GM18502 (cell line): Measurements from ENCODE around the gene TPSD1.
"Not testable (repeated sequence)": the region's sequence is repeated elsewhere in the genome, so short reads cannot be mapped to it uniquely, and the experiment has no call there.

Experiments used
- ATAC-seq: cut with Tn5 transposase; IDR thresholded peaks from one replicate; pipeline ENCODE4 v1.9.1; 2021; ENCODE audit warnings: mild to moderate bottlenecking; ENCODE audit not compliant: unreplicated experiment, poor library complexity

The TPSD1 gene

GRCh38 chr16:1238909-1239308 lies 17.0 kb upstream of the TPSD1 start:
- ATAC-seq, result not testable (repeated sequence)

DNA sequence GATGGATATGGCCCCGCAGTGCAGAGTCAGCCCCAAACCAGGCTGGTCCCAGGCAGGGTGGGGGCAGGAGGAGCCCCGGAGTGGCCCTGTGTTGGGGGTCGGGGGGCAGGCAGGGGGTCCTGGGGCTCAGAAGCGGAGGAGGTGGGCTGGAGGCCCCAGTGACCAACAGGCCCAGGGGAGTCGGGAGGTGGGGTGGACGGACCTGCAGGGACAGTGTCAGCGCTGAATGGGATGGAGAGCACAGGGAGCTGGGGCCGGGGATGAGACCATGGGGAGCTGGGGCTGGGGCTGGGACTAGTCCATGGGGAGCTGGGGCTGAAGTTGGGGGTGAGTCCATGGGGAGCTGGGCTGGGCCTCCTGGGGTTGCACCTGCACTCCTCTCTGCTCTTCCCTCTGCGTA lies 16.3 kb upstream of the TPSD1 start:
- not testable (repeated sequence) for ATAC-seq

- ATAC-seq, result not testable (repeated sequence)
Observed at GRCh38 chr16:1240436-1240835, 15.4 kb upstream of the TPSD1 start, which contains the start of gene TPSAB1. TSS of gene TPSAB1 (plus strand) at chr16:1240705. CDS start at chr16:1240939, 234 bp downstream.

DNA sequence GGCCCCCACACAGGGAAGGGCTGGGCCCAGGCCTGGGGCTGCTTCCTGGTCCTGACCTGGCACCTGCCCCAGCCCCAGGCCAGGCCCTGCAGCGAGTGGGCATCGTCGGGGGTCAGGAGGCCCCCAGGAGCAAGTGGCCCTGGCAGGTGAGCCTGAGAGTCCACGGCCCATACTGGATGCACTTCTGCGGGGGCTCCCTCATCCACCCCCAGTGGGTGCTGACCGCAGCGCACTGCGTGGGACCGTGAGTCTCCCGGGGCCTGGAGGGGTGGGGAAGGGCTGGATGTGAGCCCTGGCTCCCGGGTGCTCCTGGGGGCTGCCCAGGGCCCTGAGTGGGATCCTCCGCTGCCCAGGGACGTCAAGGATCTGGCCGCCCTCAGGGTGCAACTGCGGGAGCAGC lies 14.8 kb upstream of the TPSD1 start:
- ATAC-seq, result not testable (repeated sequence)

DNA sequence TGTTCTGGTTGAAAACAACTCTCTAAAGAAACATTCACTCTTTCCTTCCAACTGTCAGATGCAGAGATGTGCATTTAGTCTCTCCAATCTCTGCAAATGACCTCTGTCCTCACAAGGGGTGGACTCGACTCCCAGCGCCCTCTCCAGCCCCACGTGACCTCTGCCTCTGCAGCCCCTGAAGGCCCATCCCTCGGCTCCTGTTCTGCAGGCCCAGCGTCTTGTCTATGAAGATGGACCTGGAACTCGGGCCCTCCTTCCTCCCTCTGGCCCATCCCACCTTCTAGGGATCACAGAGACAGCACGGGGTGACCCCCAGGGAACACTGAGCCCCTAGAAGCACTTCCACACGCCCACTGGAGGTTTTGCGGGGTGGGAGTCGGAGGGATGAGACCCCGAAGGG lies 12.5 kb upstream of the TPSD1 start:
- ATAC-seq, result not testable (repeated sequence)

- ATAC-seq, result not testable (repeated sequence)
Observed at GRCh38 chr16:1243907-1244850, 11.7 kb upstream of the TPSD1 start.

GRCh38 chr16:1244881-1245280 lies 11.0 kb upstream of the TPSD1 start:
- no peak for ATAC-seq

GRCh38 chr16:1245452-1246020 lies 10.3 kb upstream of the TPSD1 start:
- no peak for ATAC-seq

DNA sequence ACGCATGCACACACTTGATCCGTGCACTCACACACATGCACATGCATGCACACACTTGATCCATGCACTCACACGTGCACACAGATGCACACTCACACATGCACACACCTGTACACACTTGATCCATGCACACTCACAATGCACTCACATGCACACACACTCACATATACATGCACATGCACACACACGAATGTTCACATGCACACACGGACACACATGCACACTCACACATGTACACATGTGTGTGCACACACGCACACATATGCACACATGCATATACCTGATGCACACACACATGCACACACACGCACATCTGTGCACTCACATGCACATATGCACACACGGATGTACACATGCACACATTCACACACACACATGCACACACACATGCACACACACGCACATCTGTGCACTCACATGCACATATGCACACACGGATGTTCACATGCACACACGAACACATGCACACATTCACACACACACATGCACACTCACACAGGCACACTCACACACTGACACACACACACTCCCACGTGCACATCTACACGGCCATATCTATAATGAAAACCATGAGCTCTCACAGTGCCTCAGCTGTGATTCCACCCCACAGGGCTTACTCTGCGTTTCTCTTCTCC lies 7.8 kb upstream of the TPSD1 start:
- ATAC-seq, result not testable (repeated sequence)

- ATAC-seq, result not testable (repeated sequence)
Observed at GRCh38 chr16:1249031-1249755, 6.7 kb upstream of the TPSD1 start.

DNA sequence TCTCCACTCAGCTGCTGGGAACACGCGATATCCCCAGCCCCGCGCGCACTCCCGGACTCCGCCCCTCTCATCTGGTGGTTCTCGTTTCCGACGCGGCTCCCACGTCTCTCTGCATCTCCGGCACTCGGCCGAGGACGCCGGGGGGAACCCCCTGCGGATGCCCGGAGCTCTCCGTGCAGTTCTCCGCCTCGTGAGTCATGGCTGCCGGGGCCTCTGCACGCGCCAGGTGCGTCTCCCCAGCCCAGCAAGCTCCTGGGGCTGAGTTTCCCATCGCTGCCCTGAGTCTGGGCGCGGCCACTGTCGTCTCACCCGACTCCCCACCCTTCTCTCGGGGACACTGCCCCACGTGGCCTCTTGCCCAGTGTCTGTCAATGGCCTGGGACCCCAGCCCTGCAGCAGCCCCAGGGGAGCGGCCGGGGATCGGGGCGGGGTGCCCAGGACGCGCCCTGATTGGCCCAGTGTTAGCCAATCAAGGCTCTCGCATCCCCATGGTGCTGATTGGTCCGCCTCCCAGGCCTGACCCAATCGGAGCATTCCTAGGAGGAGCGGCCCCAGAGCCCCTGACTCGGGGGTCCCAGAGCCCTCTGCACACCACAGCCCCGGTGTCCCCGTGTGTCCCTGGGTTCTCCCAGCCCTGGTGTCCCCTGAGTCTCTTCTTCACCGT lies 2.0 kb upstream of the TPSD1 start:
- ATAC-seq, result not testable (repeated sequence)

GRCh38 chr16:1254821-1255220 lies 1.0 kb upstream of the TPSD1 start:
- not testable (repeated sequence) for ATAC-seq

DNA sequence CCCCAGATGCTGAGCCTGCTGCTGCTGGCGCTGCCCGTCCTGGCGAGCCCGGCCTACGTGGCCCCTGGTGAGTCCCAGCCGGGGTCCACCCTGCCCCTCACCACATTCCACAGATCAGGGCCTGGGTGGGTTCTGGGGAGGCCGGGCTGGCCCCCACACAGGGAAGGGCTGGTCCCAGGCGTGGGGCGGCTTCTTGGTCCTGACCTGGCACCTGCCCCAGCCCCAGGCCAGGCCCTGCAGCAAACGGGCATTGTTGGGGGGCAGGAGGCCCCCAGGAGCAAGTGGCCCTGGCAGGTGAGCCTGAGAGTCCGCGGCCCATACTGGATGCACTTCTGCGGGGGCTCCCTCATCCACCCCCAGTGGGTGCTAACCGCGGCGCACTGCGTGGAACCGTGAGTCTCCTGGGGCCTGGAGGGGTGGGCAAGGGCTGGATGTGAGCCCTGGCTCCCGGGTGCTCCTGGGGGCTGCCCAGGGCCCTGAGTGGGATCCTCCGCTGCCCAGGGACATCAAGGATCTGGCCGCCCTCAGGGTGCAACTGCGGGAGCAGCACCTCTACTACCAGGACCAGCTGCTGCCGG lies 516 bp downstream of the TPSD1 start:
- not testable (repeated sequence) for ATAC-seq

DNA sequence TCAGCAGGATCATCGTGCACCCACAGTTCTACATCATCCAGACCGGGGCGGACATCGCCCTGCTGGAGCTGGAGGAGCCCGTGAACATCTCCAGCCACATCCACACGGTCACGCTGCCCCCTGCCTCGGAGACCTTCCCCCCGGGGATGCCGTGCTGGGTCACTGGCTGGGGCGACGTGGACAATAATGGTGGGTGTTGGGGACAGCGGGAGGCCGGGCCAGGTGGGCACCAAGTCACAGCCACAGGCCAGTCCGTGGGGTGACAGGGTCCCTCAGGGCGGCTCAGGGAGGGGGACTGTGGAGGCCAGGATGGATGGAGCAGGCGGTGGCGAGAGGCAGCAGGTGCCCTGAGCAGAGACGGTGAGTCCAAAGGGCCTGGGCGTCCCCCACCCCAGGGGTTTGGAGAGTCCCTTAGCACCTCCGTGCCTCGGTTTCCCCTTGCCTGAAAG lies 1.0 kb downstream of the TPSD1 start:
- ATAC-seq, result no peak

DNA sequence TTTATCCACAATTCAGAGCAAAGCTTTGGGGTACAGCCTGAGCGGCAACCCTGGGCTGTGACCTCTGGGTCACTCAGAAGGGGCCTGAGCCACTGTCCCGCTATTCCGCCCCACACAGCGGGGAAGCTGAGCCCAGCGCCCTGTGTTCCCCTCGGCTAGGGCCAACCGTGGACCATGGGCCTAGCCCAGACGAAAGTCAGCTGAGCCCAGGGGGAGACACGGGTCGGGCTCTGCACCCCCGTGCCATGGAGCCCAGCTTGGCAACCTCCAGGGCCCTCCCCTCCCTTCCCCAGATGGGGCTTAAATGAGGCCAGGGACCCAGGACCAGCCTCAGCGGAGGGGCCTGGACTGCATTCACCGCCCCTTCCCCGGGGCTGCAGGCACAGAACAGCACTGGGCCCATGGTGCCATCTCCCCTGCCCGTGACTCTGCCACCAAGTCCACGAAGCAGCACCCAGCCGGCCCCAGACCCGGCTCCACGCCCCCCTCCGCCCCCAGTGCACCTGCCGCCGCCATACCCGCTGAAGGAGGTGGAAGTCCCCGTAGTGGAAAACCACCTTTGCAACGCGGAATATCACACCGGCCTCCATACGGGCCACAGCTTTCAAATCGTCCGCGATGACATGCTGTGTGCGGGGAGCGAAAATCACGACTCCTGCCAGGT lies 1.8 kb downstream of the TPSD1 start:
- ATAC-seq, result no peak

- no peak for ATAC-seq
Observed at GRCh38 chr16:1258225-1258600, 2.3 kb downstream of the TPSD1 start.

DNA sequence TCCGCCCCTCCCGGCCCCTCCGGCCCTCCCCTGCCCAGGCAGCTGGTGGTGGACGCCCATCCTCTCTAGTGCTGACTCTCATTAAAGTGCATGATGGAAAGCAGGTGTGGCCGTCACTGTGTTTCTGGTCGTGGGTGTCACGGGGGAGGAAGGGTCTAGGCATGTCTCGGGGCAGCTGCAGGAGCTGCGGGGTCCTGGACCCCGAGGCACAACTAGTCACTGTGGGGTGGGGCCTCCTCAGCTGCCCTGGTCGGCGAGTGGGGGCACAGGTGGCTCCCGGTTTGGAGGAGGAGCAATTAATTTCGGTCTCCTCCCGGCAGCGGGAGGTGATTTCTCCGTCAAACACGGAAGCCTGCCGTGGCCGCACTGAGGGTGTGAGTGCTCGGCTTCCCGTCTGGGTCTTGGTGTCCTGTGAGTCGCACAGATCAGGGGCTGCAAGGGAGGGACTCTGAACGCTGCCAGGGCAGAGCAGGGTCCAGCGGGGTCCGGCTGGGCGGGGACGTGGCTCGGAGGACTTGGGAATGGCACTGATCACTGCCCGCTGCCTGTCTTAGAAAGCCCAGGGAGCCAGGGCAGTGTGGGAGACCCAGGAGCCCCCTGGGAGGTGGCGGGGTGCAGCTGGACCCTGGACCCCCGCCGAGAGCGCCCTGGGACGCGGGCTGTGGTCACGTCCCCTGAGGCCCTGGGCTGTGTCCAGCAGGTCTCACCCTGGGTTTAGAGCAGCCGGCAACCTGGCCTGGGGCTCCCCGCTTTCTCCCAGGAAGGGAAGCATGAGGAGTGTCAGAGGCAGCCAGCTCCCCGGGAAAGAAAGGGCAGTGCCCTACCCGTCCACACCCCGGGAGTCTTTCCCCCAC lies 3.3 kb downstream of the TPSD1 start:
- ATAC-seq, result no peak

DNA sequence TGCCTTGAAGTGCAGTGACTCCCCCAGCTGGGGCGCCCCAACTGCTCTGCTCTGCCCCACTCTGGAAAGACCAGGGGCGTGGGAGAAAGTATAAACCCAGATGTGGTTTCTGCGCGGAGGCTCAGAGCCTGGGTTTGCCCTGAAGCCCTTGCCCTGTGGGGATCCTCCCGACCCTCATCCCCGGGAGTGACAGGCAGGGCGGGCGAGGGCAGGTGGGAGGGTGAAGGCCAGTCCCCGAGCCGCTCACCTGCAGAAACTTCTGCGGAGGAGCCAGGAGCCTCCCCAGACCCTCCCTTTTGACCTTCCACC lies 3.8 kb downstream of the TPSD1 start:
- ATAC-seq, result no peak
